Stomach (tissue), 9 donors: ENCODE measurements around the gene TNS3. TPM values are rescaled to one million over a fixed set of nuclear protein-coding genes. Genes with fewer than 3 reads are reported as not detected.

Source experiments
- DNase-seq, 2 donors: peaks; one replicate each; pipeline versions ENCODE4 v3.0.0 to v3.0.0-alpha.2; 2013 to 2019
- H3K27ac ChIP-seq, 5 donors: fragments of 200-600 bp in 4 of 5; sonication (generic) in 4 of 5; one replicate each; pipeline ENCODE4 v1.5.1; 2013 to 2019; ENCODE audit warnings: mild to moderate bottlenecking in 1 of 5, moderate library complexity in 1 of 5
- H3K27me3 ChIP-seq, 3 donors: fragments of 200-600 bp; sonication (generic); one replicate each; pipeline ENCODE4 v1.5.1; 2017 to 2019; ENCODE audit warnings: mixed run types in 1 of 3
- H3K36me3 ChIP-seq, 4 donors: fragments of 200-600 bp; sonication (generic); 1 replicate in 3 of 4; 2 replicates in 1 of 4; pipeline ENCODE4 v1.5.1; 2016 to 2019
- H3K4me1 ChIP-seq, 4 donors: fragments of 200-600 bp; sonication (generic); one replicate each; pipeline ENCODE4 v1.5.1; 2016 to 2019
- H3K4me3 ChIP-seq, 4 donors: fragments of 200-600 bp; sonication (generic) in 3 of 4; one replicate each; pipeline ENCODE4 v1.5.1; 2016 to 2019; ENCODE audit warnings: mild to moderate bottlenecking in 1 of 4
- H3K9me3 ChIP-seq, 4 donors: fragments of 200-600 bp; sonication (generic); one replicate each; pipeline ENCODE4 v1.5.1; 2016 to 2019
- CTCF ChIP-seq, 7 experiments: fragments of 450-650 bp in 4 of 7; fragments of 200-600 bp in 3 of 7; sonication (generic) in 3 of 7; IDR thresholded peaks; one replicate each; pipeline ENCODE4 v1.5.1; 2016 to 2019; ENCODE audit warnings: antibody characterized with exemption in 7 of 7, control low read depth in 2 of 7, mild to moderate bottlenecking in 1 of 7
- EP300 ChIP-seq: sonication (generic); formaldehyde crosslinking; IDR thresholded peaks from one replicate; pipeline ENCODE4 v1.6.1; 2017; ENCODE audit warnings: antibody characterized with exemption
- POLR2A ChIP-seq, 4 donors: fragments of 450-650 bp; IDR thresholded peaks; one replicate each; pipeline ENCODE4 v1.6.1; 2016; ENCODE audit warnings: antibody characterized with exemption in 4 of 4, control low read depth in 2 of 4, mild to moderate bottlenecking in 1 of 4, moderate library complexity in 1 of 4
- POLR2AphosphoS5 ChIP-seq, 3 donors: sonication (generic); formaldehyde crosslinking; IDR thresholded peaks; one replicate each; pipeline ENCODE4 v1.6.1; 2016; ENCODE audit warnings: antibody characterized with exemption in 3 of 3
- WGBS, 5 donors: extraction: QIAGEN DNeasy Blood & Tissue Kit in 3 of 5; methylation state at CpG; one replicate each; pipeline versions ENCODE4 v1.1.5 to v1.1.7; 2013 to 2018; 5-methylcytosine and 5-hydroxymethylcytosine counted together
- intact Hi-C: fragments of 100-400 bp; cut with DNase I; formaldehyde crosslinking; loops from one replicate; pipeline ENCODE4 v1.15.1; 2023; ENCODE audit warnings: low total_unique reads
- polyA plus RNA-seq, 3 donors: library from polyadenylated mRNA; stranded (reverse); fragments of 200-250 nt; gene quantifications; one replicate each; pipeline ENCODE4 v1.2.3, GENCODE V29; 2013
- total RNA-seq, 5 donors: library from RNA; depleted of rRNA; stranded (reverse); fragments of >200 nt; gene quantifications; one replicate each; pipeline versions ENCODE4 v1.1.0 to v1.2.3, GENCODE V29; 2014 to 2016
- donor health status: healthy with polysubstance abuse.
- donor health status: Bipolar disorder and iron deficiency.
- donor health status: healthy.

Gene TNS3
- total and polyA plus RNA-seq, 8 donors, result 10.0 to 105 (median 41.0) TPM

GRCh38 chr7:47225387-47226131 is 356.4 kb downstream of the TNS3 start:
- TF ChIP-seq POLR2AphosphoS5 (IDR thresholded peaks at IDR 0.05) (no peak), EP300 (no peak), CTCF (IDR thresholded peaks at IDR 0.05) (no peak), POLR2A (IDR thresholded peaks at IDR 0.05) (no peak)
- Histone ChIP-seq H3K36me3 (no peaks in the 10 kb centered on the region), H3K4me1 (no peaks in the 10 kb centered on the region), H3K9me3 (no peaks in the 10 kb centered on the region), H3K27me3 (no peaks in the 10 kb centered on the region), H3K27ac (no peak overlapping the region), H3K4me3 (no peak overlapping the region)
- 67 to 86% (median 72%) methylated on average over 3 of the region's 3 CpGs for WGBS, 5 donors
- DNase-seq, result no peak
- intact Hi-C loops, result no loop called here
